Suppressor macrophage (primary cell): ENCODE data around the gene GGT6.

Source experiments
- DNase-seq, 4 experiments: peaks; one replicate each; pipeline ENCODE4 v3.0.0-alpha.2; 2020 to 2022

GGT6 gene

DNA sequence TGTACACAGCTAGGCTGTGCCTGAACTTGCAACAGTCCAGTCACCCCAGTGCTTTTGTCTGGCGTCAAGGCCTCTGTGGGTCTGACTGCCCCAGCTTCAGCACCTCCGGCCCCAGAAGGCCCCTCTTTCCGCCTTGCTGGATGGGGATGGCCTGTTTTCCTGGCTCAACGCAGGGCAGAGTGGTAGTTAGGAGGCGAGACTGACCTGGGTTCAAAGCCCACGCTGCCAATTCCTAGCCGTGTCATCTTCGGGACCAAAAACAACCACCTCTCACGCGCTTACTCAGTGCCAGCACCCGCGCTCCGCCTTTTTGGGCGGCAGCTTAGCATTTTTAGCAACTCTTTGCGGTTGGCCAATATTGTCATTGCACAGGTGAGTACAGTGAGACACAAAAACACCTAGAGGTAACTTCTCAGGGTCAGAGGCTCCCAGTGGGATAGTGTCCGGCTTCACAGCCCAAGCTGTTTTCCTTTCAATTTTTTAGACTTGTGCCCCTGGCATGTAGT is 9.8 kb downstream of the GGT6 start:
- DNase-seq: no peak

DNA sequence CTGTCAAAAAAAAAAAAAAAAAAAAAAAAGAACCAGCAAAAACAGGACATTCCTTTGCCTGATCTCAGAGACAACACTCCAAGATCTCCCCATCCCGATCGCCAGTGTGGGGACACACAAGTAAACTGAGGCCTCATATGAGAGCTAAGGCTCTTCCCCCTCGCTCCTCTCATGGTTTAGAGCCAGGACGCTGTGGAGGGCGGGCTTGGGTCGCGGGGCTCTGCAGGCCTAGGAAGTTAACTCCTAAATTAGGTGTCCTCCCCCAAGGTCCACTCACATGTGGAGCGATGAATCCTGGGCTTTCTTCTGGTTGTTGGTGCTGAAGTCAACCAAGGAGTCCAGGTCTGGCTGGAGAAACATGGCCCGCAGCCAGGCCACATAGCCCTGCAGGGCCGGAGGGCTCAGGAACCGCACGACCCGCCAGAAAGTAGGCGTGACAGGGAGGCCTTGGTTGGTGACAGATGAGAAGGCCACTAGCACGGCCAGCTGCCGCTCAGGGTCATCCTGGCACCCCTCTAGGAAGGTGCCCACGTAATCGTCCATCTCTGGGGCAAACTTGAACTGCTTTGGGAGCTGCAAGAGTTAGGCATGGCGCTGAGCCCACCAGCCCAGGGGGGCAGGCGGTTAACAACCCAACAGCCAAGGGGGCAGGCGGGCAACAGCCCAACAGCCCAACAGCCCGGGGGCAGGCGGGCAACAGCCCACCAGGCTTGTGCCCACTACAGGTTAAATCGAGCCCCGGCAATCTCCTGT is 10.4 kb downstream of the GGT6 start:
- DNase-seq: no peak

- DNase-seq: no peak
These were observed 11.5 kb downstream of the GGT6 start for GRCh38 chr17:4548721-4549531.

DNA sequence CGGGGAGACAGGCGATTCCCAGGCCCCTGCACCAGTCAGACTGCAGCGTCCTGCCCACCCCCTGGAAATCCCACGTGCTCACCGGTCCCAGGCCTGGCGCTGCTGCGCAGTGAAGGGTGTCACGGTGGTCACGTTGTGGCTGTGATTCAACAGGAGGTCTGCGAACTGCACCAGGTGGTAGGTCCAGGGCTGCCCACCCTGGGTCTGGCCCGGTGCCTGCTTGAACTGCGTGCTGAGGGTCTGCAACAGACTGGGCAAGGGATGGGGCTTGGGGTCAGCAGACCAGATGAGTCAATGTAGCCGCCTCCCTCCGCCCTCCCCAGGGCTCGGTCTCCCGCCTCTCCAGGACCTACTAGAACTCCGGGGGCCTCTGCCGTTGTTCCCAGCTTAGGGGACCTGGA is 12.3 kb downstream of the GGT6 start:
- no peak for DNase-seq

DNA sequence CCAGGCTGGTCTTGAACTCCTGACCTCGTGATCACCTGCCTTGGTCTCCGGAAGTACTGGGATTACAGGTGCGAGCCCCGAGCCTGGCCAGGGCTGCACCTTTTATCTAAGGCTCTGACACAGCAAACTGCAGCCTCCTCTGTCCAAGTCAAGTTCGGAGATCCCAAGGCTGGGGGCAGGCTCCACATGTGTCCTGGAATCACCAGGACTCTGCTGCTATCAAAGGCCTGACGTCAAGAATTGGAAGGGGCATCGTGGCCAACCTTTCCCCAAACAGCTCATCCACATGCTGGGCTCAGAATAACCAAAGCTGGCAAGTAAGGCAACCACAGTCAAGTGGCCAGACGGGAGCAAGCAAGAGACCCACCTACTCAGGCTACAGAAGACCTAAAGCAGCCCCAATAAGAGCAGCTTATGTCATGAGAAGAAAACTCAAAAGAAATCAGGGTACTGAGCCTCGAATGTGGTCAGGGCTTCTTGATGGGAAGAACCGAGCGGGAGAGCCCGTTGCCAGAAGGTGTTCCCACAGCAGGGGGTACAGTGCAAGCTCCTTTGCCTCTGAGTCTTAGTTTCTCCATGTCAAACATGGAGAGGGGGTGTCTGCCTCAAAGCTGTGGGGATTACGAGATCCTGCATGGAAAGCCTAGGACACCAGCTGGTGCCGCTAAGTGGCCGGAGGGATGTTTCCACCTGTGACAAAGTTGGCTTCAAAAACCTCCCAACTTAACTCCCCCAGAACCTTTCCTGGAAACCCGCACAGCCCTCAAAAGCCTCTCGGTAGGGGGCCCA is 13.1 kb downstream of the GGT6 start:
- no peak for DNase-seq

DNA sequence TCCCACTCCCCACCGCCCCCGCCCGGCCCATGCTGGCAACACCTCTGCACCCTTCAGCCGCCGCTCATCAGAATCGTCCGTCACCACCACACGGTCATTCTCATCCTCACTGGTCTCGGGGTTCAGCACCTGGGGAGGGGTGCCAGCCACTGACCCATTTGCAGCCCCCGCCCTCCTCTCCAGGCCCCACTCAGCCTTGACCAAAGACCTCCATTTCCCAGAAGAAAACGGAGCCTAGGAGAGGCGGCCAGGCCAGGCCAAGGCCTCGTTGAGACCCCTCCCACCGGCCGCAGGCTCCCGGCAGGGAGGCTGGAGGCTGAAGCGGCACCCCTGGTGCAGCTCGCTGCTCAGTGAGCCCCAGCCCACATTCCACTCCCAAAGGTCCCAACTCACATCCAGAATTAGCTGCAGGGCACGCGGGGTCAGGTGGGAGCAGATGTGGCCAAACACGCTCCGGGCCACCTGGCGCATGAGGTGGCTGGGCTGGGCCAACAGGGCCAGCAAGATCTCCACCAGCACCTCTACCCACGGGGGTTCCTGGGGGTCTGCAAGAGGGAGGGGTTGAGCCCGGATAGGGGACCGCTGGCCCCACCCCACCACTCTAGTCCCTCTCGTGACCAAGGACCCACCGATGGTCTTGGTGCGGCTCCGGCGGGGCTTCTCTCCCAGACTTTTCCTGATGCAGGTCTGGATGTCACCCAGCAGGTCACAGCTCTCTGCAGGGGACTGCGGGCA is 15.0 kb downstream of the GGT6 start:
- DNase-seq: no peak

DNA sequence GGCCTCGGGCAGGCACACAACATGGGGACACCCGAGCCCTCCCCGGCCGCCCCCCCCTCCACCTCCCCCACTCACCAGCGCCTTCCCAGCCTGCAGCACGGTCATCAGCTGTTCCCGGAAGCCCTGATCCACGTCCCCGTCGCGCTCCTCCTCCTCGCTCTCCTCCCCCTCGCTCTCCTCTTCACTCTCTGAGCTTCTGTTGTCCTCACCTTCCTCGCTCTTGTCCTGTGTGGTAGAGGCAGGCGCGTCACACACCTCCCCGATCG is 15.5 kb downstream of the GGT6 start:
- DNase-seq: no peak

DNA sequence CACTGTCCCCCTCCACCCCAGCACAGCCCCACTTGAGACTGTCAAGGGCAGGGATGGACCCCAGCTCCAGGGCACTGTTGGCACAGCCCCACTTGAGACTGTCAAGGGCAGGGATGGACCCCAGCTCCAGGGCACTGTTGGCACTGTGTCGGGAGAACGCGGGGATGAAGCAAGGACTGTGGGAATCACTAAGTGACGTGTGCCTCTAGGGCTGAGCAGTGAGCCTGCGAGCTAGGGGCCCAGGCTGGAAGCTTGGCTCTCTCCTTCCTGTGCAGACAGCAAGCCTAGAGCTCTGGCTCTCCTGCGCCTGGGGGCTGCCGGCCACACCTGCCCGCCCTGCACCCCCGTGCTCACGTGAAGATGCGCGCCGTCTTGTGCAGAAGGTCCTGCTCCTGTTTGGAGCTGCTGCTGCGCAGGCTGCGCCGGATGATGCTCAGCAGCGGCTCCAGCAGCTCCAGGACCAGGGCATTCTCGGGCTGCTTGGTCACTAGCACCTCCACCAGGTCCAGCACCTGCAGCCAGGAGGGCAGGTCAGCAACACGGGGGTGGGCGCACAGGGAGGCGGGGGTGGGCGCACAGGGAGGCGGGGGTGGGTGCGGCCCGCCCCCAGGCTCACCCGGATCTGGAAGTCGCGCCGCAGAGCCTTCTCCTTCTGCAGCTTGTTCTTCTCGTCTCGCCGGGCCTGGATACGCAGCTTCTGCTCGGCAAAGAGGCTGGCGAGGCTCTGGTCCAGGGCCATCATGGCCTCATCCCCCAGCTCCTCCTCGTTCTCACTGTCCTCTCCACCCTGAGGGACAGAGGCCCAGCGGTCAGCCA is 16.0 kb downstream of the GGT6 start:
- DNase-seq: no peak

GRCh38 chr17:4543557-4544026 is 16.8 kb downstream of the GGT6 start:
- DNase-seq: no peak

GRCh38 chr17:4542726-4543191 is 17.6 kb downstream of the GGT6 start:
- DNase-seq: no peak

GRCh38 chr17:4542003-4542725 is 18.2 kb downstream of the GGT6 start:
- no peak for DNase-seq

DNA sequence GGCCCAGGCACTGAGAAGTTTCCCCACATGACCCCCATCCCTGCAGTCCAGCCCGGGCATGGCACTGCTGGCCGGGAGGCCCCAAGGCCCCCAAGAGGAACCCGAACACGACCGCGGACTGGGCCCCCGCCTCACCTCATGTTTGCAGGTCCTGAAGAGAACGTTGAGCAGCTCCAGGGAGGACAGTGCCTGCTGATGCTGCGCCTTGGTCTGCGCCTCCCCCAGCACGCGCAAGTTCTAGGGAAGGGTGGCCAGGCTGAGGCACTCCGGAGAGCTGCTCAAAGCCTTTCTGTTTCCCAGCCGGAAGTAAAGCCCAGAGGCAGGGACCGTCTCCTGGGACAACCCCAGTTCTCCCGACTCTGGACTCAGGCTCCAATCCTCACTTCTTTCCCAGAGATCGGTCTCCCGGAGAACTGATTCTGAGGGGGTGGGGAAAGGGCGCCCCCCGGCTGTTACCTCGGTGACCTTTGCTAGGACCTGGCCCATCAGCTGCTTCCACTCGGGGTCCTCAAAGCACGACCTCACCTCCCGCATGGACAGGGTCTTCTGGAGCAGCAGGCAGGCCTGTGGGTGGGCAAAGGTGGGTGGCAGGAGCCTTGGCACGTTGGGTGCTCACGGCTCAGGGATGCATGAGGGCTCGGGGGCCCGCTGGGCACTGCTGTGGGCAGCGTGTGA is 18.9 kb downstream of the GGT6 start:
- DNase-seq: no peak

GRCh38 chr17:4540687-4541327 is 19.6 kb downstream of the GGT6 start:
- no peak for DNase-seq

DNA sequence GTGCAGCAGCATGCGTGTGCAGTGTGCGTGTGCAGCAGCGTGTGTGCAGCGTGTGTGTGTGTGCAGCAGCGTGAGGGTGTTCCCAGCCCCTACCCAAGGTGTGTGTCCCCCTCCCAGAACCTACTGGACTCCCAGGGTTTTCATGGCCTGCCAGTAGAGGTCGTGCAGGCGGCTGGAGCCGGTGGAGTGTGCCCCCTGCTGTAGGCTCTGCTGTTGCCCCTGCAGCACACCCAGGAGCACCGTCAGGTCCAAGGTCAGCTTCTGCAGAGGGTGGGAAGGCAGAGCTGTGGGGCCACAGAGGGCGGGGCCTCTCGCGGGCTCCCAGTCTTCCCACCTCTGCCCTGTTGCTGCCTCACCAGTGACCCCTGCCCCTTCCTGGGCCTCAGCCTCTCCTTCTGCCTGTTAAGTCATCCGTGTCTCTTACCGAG is 20.1 kb downstream of the GGT6 start:
- peak in 2 of 4 experiments; percentile 24 to 49 for DNase-seq

DNA sequence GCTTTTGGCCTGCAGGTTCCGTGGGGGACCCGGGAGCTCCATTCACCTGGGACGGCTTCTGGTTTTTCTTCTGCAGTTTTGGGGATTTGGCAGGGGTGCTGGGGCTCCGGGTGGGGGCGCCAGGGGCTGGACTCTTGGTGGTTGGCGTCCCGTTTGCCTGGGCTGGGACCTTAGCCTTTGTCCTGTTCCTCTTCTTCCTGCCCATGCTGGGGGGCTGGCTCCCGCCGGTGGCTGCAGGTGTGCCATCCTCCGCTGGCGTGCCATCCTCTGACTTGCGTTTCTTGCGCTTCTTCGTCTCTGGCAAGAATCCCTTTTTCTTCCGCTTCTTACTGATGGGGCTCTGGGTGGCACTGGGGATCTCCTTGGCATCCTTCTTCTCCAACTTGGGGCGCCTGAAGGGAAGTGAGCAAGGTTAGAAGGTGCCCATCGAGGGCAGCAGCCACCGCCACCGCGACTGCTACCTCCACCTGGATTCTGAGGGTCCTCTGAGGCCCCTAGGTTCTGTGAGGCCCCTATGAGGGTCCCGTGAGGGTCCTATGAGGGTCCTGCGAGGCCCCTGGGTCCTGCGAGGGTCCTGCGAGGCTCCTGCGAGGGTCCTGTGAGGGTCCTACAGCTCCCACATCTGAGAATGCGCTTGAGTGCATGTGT is 20.7 kb downstream of the GGT6 start:
- no peak for DNase-seq

- no peak for DNase-seq
These were observed 21.4 kb downstream of the GGT6 start for GRCh38 chr17:4539025-4539424.

- no peak for DNase-seq
These were observed 22.0 kb downstream of the GGT6 start for GRCh38 chr17:4538236-4539002.
